NB4 (cell line): Measurements from ENCODE around the gene SLCO3A1.

Experiments
- CTCF ChIP-seq: IDR thresholded peaks from one replicate; pipeline ENCODE4 v1.5.1; 2012; ENCODE audit warnings: low read depth, low read length
- MAX ChIP-seq: IDR thresholded peaks from 2 replicates; pipeline ENCODE4 v1.6.1; 2011; ENCODE audit warnings: low read depth, low read length
- MYC ChIP-seq: IDR thresholded peaks from 2 replicates; pipeline ENCODE4 v1.6.1; 2011; ENCODE audit warnings: low read depth, low read length
- POLR2A ChIP-seq: IDR thresholded peaks from 2 replicates; pipeline ENCODE4 v1.6.1; 2011; ENCODE audit warnings: mild to moderate bottlenecking; ENCODE audit not compliant: insufficient read length; ENCODE audit errors: extremely low read depth

GRCh38 chr15:91882858-91883586, 29.5 kb downstream of the SLCO3A1 start:
- no peak for TF ChIP-seq CTCF
- no peak for TF ChIP-seq POLR2A
- TF ChIP-seq MYC: no peak
- TF ChIP-seq MAX: no peak
